ENCODE measurements around the gene BCAS1.

DNA sequence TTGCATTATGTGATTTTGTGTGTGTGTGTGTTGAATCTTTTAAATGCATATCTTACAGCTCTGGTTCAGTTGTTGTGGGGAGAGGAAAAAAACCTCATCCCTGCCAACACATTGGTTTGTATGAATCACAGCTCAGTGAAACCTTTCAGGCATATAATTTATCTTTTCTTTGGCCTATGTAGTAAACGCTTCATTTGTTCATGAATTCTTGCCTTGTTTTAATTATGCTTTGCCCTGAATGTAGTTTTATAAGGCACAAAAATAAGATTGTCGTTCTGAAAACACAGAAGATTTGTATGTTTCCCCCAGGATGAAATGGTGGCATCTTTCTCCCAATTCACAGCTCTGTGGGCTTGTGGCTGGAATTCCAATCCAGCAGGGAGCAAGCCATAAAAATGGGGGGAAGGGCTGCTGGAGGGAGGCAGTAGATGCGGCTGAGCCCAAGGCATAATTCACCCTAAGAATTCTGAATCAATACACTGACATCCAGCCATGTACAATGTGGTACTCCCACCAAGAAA is 45.1 kb downstream of the BCAS1 start:
- TF ChIP-seq ZNF274 (IDR thresholded peaks at IDR 0.05; ENCODE audit: low read depth, low read length) (no peak), YY1 (IDR thresholded peaks at IDR 0.05; ENCODE audit: insufficient read depth, insufficient read length) (no peak), SUZ12 (IDR thresholded peaks at IDR 0.05; ENCODE audit: extremely low read depth, insufficient read depth, insufficient read length) (no peak)

Data from NT2/D1 (cell line).